ENCODE measurements around the gene CETN3. TPM values are rescaled to one million over a fixed set of nuclear protein-coding genes. Genes with fewer than 3 reads are reported as not detected.

The CETN3 gene
- total RNA-seq, 1 experiment from 2014 or later, result 38.5 TPM

GRCh38 chr5:90424245-90424644, 14.7 kb upstream of the CETN3 start:
- Mint-ChIP-seq H3K36me3 (ENCODE audit: insufficient read depth, unreplicated experiment) (no peaks in the 10 kb centered on the region), H3K27me3 (ENCODE audit: insufficient read depth, unreplicated experiment) (peaks cover 13% of the 10 kb centered on the region), H3K27ac (ENCODE audit: unreplicated experiment) (no peak overlapping the region), H3K9me3 (ENCODE audit: unreplicated experiment) (no peaks in the 10 kb centered on the region), H3K4me3 (ENCODE audit: unreplicated experiment) (no peak overlapping the region), H3K4me1 (ENCODE audit: low read depth, unreplicated experiment) (no peaks in the 10 kb centered on the region)
- no TSS peak for BruUV-seq (replicated peaks)
- no peaks in the 10 kb centered on the region for H3K9me3 ChIP-seq
- no peak overlapping the region for H3K4me3 ChIP-seq (ENCODE audit: low read depth, low read length)
- H3K4me1 ChIP-seq, result peaks cover 4% of the 10 kb centered on the region; the same call in 1 of the 2 replicates
- no peak for DNase-seq
- H3K27me3 ChIP-seq (replicated peaks; ENCODE audit: control insufficient read depth, insufficient read depth, low read length), result no peaks in the 10 kb centered on the region
- H3K36me3 ChIP-seq (ENCODE audit: control insufficient read depth, insufficient read depth, low read length), result no peaks in the 10 kb centered on the region
- ChIA-PET POLR2A (no interaction called here), CTCF (no interaction called here)
- intact Hi-C loops (cut with micrococcal nuclease; ENCODE audit: unreplicated experiment), result no loop called here
- no peak for TF ChIP-seq CTCF (IDR thresholded peaks at IDR 0.05; ENCODE audit: insufficient read depth in 1 of 2, low read depth in 1 of 2, low read length in 1 of 2, severe bottlenecking in 1 of 2, unreplicated experiment in 1 of 2)

- peaks cover 9% of the 10 kb centered on the region for H3K27me3 Mint-ChIP-seq (ENCODE audit: insufficient read depth, unreplicated experiment)
- no peaks in the 10 kb centered on the region for H3K9me3 ChIP-seq
- H3K4me1 Mint-ChIP-seq (ENCODE audit: low read depth, unreplicated experiment), result no peaks in the 10 kb centered on the region
- DNase-seq, result peak; percentile 50 to 55
- intact Hi-C loops (cut with micrococcal nuclease; ENCODE audit: unreplicated experiment), result loop anchor here (1.0 kb wide), 5 partner anchors 11 to 362 kb away; no protein-coding TSS in a partner anchor
- no peak overlapping the region for H3K4me3 Mint-ChIP-seq (ENCODE audit: unreplicated experiment)
- no peaks in the 10 kb centered on the region for H3K27me3 ChIP-seq (replicated peaks; ENCODE audit: control insufficient read depth, insufficient read depth, low read length)
- peaks cover 4% of the 10 kb centered on the region; the same call in 1 of the 2 replicates for H3K4me1 ChIP-seq
- H3K4me3 ChIP-seq (ENCODE audit: low read depth, low read length), result no peak overlapping the region
- BruUV-seq (replicated peaks), result no TSS peak
- H3K36me3 Mint-ChIP-seq (ENCODE audit: insufficient read depth, unreplicated experiment), result no peaks in the 10 kb centered on the region
- peak; percentile 30 to 68 for TF ChIP-seq CTCF (IDR thresholded peaks at IDR 0.05; ENCODE audit: insufficient read depth in 1 of 2, low read depth in 1 of 2, low read length in 1 of 2, severe bottlenecking in 1 of 2, unreplicated experiment in 1 of 2)
- H3K27ac Mint-ChIP-seq (ENCODE audit: unreplicated experiment), result no peak overlapping the region
- CTCF ChIA-PET, result interaction anchor here (0.8 to 1.6 kb wide), 5 partner anchors 11 to 363 kb away, joined by 3 to 7 read pairs (median 4); partner anchors contain the start of genes CETN3 and LYSMD3
- H3K9me3 Mint-ChIP-seq (ENCODE audit: unreplicated experiment), result no peaks in the 10 kb centered on the region
- H3K36me3 ChIP-seq (ENCODE audit: control insufficient read depth, insufficient read depth, low read length), result no peaks in the 10 kb centered on the region
- POLR2A ChIA-PET, result interaction anchor here (1.0 kb wide), 1 partner anchor 11 kb away, joined by 9 read pairs; the partner anchor contains the start of gene CETN3
These were observed 11.6 kb upstream of the CETN3 start for GRCh38 chr5:90421136-90421535.

- Mint-ChIP-seq H3K9me3 (ENCODE audit: unreplicated experiment) (no peaks in the 10 kb centered on the region), H3K27ac (ENCODE audit: unreplicated experiment) (no peak overlapping the region), H3K36me3 (ENCODE audit: insufficient read depth, unreplicated experiment) (no peaks in the 10 kb centered on the region), H3K4me1 (ENCODE audit: low read depth, unreplicated experiment) (no peaks in the 10 kb centered on the region), H3K4me3 (ENCODE audit: unreplicated experiment) (no peak overlapping the region), H3K27me3 (ENCODE audit: insufficient read depth, unreplicated experiment) (peaks cover 6% of the 10 kb centered on the region)
- ChIA-PET POLR2A (no interaction called here), CTCF (no interaction called here)
- no TSS peak for BruUV-seq (replicated peaks)
- H3K27me3 ChIP-seq (replicated peaks; ENCODE audit: control insufficient read depth, insufficient read depth, low read length), result no peaks in the 10 kb centered on the region
- H3K9me3 ChIP-seq, result no peaks in the 10 kb centered on the region
- no peak for DNase-seq
- peaks cover 4% of the 10 kb centered on the region; the same call in 1 of the 2 replicates for H3K4me1 ChIP-seq
- H3K36me3 ChIP-seq (ENCODE audit: control insufficient read depth, insufficient read depth, low read length), result no peaks in the 10 kb centered on the region
- no peak overlapping the region for H3K4me3 ChIP-seq (ENCODE audit: low read depth, low read length)
- TF ChIP-seq CTCF (IDR thresholded peaks at IDR 0.05; ENCODE audit: insufficient read depth in 1 of 2, low read depth in 1 of 2, low read length in 1 of 2, severe bottlenecking in 1 of 2, unreplicated experiment in 1 of 2), result no peak
- intact Hi-C loops (cut with micrococcal nuclease; ENCODE audit: unreplicated experiment), result no loop called here
These were observed 8.7 kb upstream of the CETN3 start for GRCh38 chr5:90418214-90418613.
